ENCODE results near the gene CNTN1.

The CNTN1 gene

DNA sequence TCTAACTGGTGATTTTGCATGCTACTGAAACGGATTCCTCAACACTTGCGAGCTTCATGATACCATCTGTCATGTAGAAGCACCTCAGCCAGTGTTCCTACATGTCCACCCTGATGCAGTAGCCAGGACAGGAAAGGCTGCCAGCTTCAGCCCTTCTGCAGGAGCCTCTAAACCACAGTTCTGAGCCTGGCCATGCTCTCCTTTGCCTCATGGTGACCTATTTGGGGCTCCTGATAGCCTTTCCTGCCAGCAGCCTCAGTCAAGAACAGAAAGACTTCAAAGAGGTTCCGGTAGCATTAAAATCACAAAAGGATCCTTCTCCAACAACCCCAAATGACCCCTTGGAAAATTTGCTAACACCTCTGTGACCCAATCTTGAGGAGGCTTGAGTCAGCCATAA is 96.0 kb downstream of the CNTN1 start:
- no CpG with 5 or more reads among the region's 3 CpGs for WGBS (ENCODE audit: extremely low coverage, insufficient coverage, low lambda C conversion rate)
- Histone ChIP-seq H3K79me1 (ENCODE audit: low read length) (no peaks in the 10 kb centered on the region), H2AK5ac (ENCODE audit: low read length) (no peak overlapping the region), H3K4me1 (ENCODE audit: control insufficient read depth, low read depth, low read length) (no peaks in the 10 kb centered on the region), H2BK120ac (ENCODE audit: low read depth, low read length) (no peak overlapping the region), H3K4me2 (ENCODE audit: low read length) (no peak overlapping the region), H4K5ac (ENCODE audit: low read length) (no peak overlapping the region), H3K79me2 (ENCODE audit: control insufficient read depth, insufficient read depth, low read length) (no peaks in the 10 kb centered on the region), H2BK15ac (replicated peaks; ENCODE audit: low read depth) (no peak overlapping the region), H3K56ac (ENCODE audit: low read length) (no peak overlapping the region), H3K4ac (ENCODE audit: low read depth, low read length) (no peak overlapping the region), H3K4me3 (ENCODE audit: low read length) (no peak overlapping the region), H3K9ac (ENCODE audit: low read length) (no peak overlapping the region), H3K18ac (ENCODE audit: low read length) (no peak overlapping the region), H3K36me3 (ENCODE audit: control insufficient read depth, insufficient read depth, low read length) (no peaks in the 10 kb centered on the region), H3K27ac (ENCODE audit: low read depth, low read length) (no peak overlapping the region), H3K23ac (ENCODE audit: low read length) (no peak overlapping the region), H4K8ac (ENCODE audit: low read depth, low read length) (no peak overlapping the region), H3K27me3 (ENCODE audit: insufficient read depth, low read length, poor library complexity) (no peaks in the 10 kb centered on the region), H2BK5ac (ENCODE audit: low read length) (no peak overlapping the region)
- DNase-seq = peak; percentile 7

DNA sequence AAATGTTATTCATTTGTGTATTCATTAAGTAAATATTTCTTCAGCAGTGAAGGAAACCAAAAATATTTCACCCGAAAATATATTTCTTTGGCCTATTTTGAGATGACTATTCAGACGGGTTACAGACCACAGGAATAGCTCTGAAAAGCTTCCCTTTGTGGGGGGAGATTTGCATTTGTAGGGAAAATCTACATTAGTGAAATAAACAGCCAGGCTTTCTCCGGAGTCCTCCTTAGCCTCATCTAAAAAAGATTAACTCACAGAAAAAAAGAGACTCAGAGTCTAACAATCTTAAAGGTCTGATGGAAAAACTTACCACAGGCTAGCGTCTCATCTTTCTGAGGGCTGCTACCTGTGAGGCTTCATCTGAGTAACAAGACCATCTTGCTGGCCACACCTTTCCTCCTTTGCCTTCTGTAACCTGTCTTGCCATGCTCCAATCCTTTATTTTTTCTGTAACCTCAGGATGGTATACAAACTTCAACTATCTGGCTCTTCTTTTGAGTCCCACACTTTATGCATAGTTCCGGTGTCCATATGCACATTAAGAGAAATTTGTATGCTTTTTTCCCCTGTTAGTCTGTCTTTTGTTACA is 100.7 kb downstream of the CNTN1 start:
- H3K79me1 ChIP-seq (ENCODE audit: low read length) = no peaks in the 10 kb centered on the region
- no peak overlapping the region for H4K8ac ChIP-seq (ENCODE audit: low read depth, low read length)
- no peaks in the 10 kb centered on the region for H3K79me2 ChIP-seq (ENCODE audit: control insufficient read depth, insufficient read depth, low read length)
- H3K9ac ChIP-seq (ENCODE audit: low read length) = no peak overlapping the region
- no peak overlapping the region for H3K23ac ChIP-seq (ENCODE audit: low read length)
- H3K56ac ChIP-seq (ENCODE audit: low read length) = no peak overlapping the region
- no peak overlapping the region for H2AK5ac ChIP-seq (ENCODE audit: low read length)
- DNase-seq = no peak
- H2BK15ac ChIP-seq (replicated peaks; ENCODE audit: low read depth) = no peak overlapping the region
- no peak overlapping the region for H3K4me2 ChIP-seq (ENCODE audit: low read length)
- H3K27ac ChIP-seq (ENCODE audit: low read depth, low read length) = no peak overlapping the region
- no peak overlapping the region for H2BK5ac ChIP-seq (ENCODE audit: low read length)
- no peak overlapping the region for H2BK120ac ChIP-seq (ENCODE audit: low read depth, low read length)
- H3K18ac ChIP-seq (ENCODE audit: low read length) = no peak overlapping the region
- no peaks in the 10 kb centered on the region for H3K4me1 ChIP-seq (ENCODE audit: control insufficient read depth, low read depth, low read length)
- no peak overlapping the region for H4K5ac ChIP-seq (ENCODE audit: low read length)
- H3K4ac ChIP-seq (ENCODE audit: low read depth, low read length) = no peak overlapping the region
- H3K27me3 ChIP-seq (ENCODE audit: insufficient read depth, low read length, poor library complexity) = no peaks in the 10 kb centered on the region
- no peak overlapping the region for H3K4me3 ChIP-seq (ENCODE audit: low read length)
- H3K36me3 ChIP-seq (ENCODE audit: control insufficient read depth, insufficient read depth, low read length) = no peaks in the 10 kb centered on the region
- WGBS (ENCODE audit: extremely low coverage, insufficient coverage, low lambda C conversion rate) = no CpG with 5 or more reads among the region's 5 CpGs

DNA sequence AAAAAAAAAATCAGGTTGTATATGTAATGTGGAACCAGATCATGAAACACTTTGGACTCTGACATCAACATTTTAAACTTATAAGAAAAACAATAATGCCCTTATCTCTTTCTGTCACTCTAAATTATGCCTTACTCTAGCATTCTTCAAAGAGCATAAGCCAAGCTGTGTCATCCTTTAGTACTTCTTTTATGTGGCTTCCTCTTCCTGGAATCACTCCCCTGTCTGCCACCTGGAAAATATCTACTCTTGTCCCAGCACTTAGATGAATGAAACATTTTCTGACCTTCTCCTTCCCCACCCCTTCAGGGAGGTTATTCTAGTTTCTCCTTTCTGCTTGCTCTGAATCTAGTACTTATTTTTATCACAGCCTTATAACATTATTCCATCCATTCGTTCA is 101.2 kb downstream of the CNTN1 start:
- no peak for DNase-seq
- no peak overlapping the region for H3K23ac ChIP-seq (ENCODE audit: low read length)
- H3K36me3 ChIP-seq (ENCODE audit: control insufficient read depth, insufficient read depth, low read length) = no peaks in the 10 kb centered on the region
- no peaks in the 10 kb centered on the region for H3K27me3 ChIP-seq (ENCODE audit: insufficient read depth, low read length, poor library complexity)
- WGBS (ENCODE audit: extremely low coverage, insufficient coverage, low lambda C conversion rate) = 100% methylated on average over 1 of the region's 1 CpG
- H4K8ac ChIP-seq (ENCODE audit: low read depth, low read length) = no peak overlapping the region
- no peaks in the 10 kb centered on the region for H3K4me1 ChIP-seq (ENCODE audit: control insufficient read depth, low read depth, low read length)
- H3K27ac ChIP-seq (ENCODE audit: low read depth, low read length) = no peak overlapping the region
- H3K4me2 ChIP-seq (ENCODE audit: low read length) = no peak overlapping the region
- no peak overlapping the region for H3K4me3 ChIP-seq (ENCODE audit: low read length)
- no peak overlapping the region for H2BK15ac ChIP-seq (replicated peaks; ENCODE audit: low read depth)
- no peak overlapping the region for H3K18ac ChIP-seq (ENCODE audit: low read length)
- H3K4ac ChIP-seq (ENCODE audit: low read depth, low read length) = no peak overlapping the region
- H3K56ac ChIP-seq (ENCODE audit: low read length) = no peak overlapping the region
- no peak overlapping the region for H3K9ac ChIP-seq (ENCODE audit: low read length)
- no peak overlapping the region for H2BK120ac ChIP-seq (ENCODE audit: low read depth, low read length)
- no peak overlapping the region for H4K5ac ChIP-seq (ENCODE audit: low read length)
- H2AK5ac ChIP-seq (ENCODE audit: low read length) = no peak overlapping the region
- H3K79me1 ChIP-seq (ENCODE audit: low read length) = no peaks in the 10 kb centered on the region
- H3K79me2 ChIP-seq (ENCODE audit: control insufficient read depth, insufficient read depth, low read length) = no peaks in the 10 kb centered on the region
- H2BK5ac ChIP-seq (ENCODE audit: low read length) = no peak overlapping the region

DNA sequence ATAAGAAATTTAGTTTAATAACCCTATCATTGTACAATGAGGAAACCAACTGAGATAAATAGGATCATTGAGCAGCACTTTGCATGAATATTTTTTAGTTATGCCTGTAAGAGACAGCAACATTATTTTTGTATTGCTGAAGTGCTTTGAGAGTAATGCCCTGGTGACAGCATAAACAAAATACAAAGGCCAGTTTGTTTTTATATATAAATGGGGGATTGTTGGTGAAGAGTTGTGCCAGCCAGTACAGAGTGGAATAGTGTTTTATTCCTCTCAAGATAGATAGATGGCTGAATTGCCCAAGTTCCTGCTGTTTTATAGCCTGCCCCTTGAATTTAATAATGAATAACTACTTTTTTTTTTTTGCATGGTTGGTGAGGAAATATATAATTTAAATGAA is 101.8 kb downstream of the CNTN1 start:
- Histone ChIP-seq H2AK5ac (ENCODE audit: low read length) (no peak overlapping the region), H3K4me3 (ENCODE audit: low read length) (no peak overlapping the region), H4K8ac (ENCODE audit: low read depth, low read length) (no peak overlapping the region), H3K27ac (ENCODE audit: low read depth, low read length) (no peak overlapping the region), H3K56ac (ENCODE audit: low read length) (no peak overlapping the region), H2BK15ac (replicated peaks; ENCODE audit: low read depth) (no peak overlapping the region), H3K79me1 (ENCODE audit: low read length) (no peaks in the 10 kb centered on the region), H3K18ac (ENCODE audit: low read length) (no peak overlapping the region), H3K36me3 (ENCODE audit: control insufficient read depth, insufficient read depth, low read length) (no peaks in the 10 kb centered on the region), H3K23ac (ENCODE audit: low read length) (no peak overlapping the region), H3K9ac (ENCODE audit: low read length) (no peak overlapping the region), H3K4me2 (ENCODE audit: low read length) (no peak overlapping the region), H3K27me3 (ENCODE audit: insufficient read depth, low read length, poor library complexity) (no peaks in the 10 kb centered on the region), H4K5ac (ENCODE audit: low read length) (no peak overlapping the region), H3K79me2 (ENCODE audit: control insufficient read depth, insufficient read depth, low read length) (no peaks in the 10 kb centered on the region), H3K4me1 (ENCODE audit: control insufficient read depth, low read depth, low read length) (no peaks in the 10 kb centered on the region), H3K4ac (ENCODE audit: low read depth, low read length) (no peak overlapping the region), H2BK120ac (ENCODE audit: low read depth, low read length) (no peak overlapping the region), H2BK5ac (ENCODE audit: low read length) (no peak overlapping the region)
- DNase-seq = no peak

DNA sequence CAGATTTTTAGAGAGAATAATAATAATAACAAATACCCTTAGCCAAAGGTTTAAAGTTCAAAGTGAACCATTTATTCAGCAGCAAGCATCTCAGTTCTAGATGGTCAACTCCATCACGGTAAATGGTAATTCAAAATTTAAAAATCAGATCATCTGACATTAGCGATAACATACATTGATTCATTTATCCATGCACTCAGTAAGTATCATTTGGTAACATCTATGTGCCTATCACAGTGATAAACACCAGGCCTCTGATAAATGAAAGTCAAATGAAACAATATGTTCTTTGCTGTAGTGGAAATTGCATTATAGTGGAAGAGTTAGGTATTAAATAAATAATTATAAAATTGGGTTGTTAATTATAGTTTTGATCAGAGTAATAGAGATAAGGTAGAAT is 108.8 kb downstream of the CNTN1 start:
- no peak overlapping the region for H2BK120ac ChIP-seq (ENCODE audit: low read depth, low read length)
- H3K9ac ChIP-seq (ENCODE audit: low read length) = no peak overlapping the region
- no peaks in the 10 kb centered on the region for H3K36me3 ChIP-seq (ENCODE audit: control insufficient read depth, insufficient read depth, low read length)
- H2BK15ac ChIP-seq (replicated peaks; ENCODE audit: low read depth) = no peak overlapping the region
- DNase-seq = no peak
- no peaks in the 10 kb centered on the region for H3K27me3 ChIP-seq (ENCODE audit: insufficient read depth, low read length, poor library complexity)
- no peak overlapping the region for H3K27ac ChIP-seq (ENCODE audit: low read depth, low read length)
- no peak overlapping the region for H3K23ac ChIP-seq (ENCODE audit: low read length)
- H3K4me1 ChIP-seq (ENCODE audit: control insufficient read depth, low read depth, low read length) = no peaks in the 10 kb centered on the region
- no CpG with 5 or more reads among the region's 2 CpGs for WGBS (ENCODE audit: extremely low coverage, insufficient coverage, low lambda C conversion rate)
- no peak overlapping the region for H3K4me3 ChIP-seq (ENCODE audit: low read length)
- H3K4ac ChIP-seq (ENCODE audit: low read depth, low read length) = no peak overlapping the region
- H4K8ac ChIP-seq (ENCODE audit: low read depth, low read length) = no peak overlapping the region
- no peak overlapping the region for H3K56ac ChIP-seq (ENCODE audit: low read length)
- no peak overlapping the region for H4K5ac ChIP-seq (ENCODE audit: low read length)
- no peak overlapping the region for H2AK5ac ChIP-seq (ENCODE audit: low read length)
- no peak overlapping the region for H3K18ac ChIP-seq (ENCODE audit: low read length)
- H3K4me2 ChIP-seq (ENCODE audit: low read length) = no peak overlapping the region
- no peaks in the 10 kb centered on the region for H3K79me1 ChIP-seq (ENCODE audit: low read length)
- no peaks in the 10 kb centered on the region for H3K79me2 ChIP-seq (ENCODE audit: control insufficient read depth, insufficient read depth, low read length)
- no peak overlapping the region for H2BK5ac ChIP-seq (ENCODE audit: low read length)

DNA sequence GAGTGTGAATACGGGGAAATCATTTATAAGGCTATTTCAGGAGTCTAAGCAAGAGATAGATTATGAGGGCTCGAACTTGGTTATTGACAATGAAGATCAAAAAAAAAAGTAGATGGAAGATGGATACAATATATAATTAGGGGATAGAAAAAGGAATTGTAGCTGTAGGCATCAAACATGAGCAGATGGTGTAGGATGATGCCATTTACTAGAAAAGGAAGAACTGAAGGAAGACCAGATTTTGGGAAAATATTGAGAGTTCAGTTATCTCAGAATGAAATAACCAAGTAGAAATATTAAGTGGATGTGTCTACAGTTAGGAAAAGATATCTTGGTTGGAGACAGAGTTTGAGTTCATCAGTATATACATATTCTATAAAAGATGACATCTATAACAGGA is 109.6 kb downstream of the CNTN1 start:
- no CpG with 5 or more reads among the region's 2 CpGs for WGBS (ENCODE audit: extremely low coverage, insufficient coverage, low lambda C conversion rate)

More for the DNA sequence above, 109.6 kb downstream of the CNTN1 start:
- H3K4ac ChIP-seq (ENCODE audit: low read depth, low read length) = no peak overlapping the region
- no peaks in the 10 kb centered on the region for H3K4me1 ChIP-seq (ENCODE audit: control insufficient read depth, low read depth, low read length)
- no peak overlapping the region for H3K18ac ChIP-seq (ENCODE audit: low read length)
- H2BK15ac ChIP-seq (replicated peaks; ENCODE audit: low read depth) = no peak overlapping the region
- no peaks in the 10 kb centered on the region for H3K79me1 ChIP-seq (ENCODE audit: low read length)
- no peak overlapping the region for H3K4me2 ChIP-seq (ENCODE audit: low read length)
- no peak overlapping the region for H4K5ac ChIP-seq (ENCODE audit: low read length)
- H3K56ac ChIP-seq (ENCODE audit: low read length) = no peak overlapping the region
- no peak overlapping the region for H2AK5ac ChIP-seq (ENCODE audit: low read length)
- no peak overlapping the region for H3K4me3 ChIP-seq (ENCODE audit: low read length)
- no peak overlapping the region for H3K23ac ChIP-seq (ENCODE audit: low read length)
- H3K27me3 ChIP-seq (ENCODE audit: insufficient read depth, low read length, poor library complexity) = no peaks in the 10 kb centered on the region
- H3K36me3 ChIP-seq (ENCODE audit: control insufficient read depth, insufficient read depth, low read length) = no peaks in the 10 kb centered on the region
- H4K8ac ChIP-seq (ENCODE audit: low read depth, low read length) = no peak overlapping the region
- no peak overlapping the region for H3K27ac ChIP-seq (ENCODE audit: low read depth, low read length)
- H3K79me2 ChIP-seq (ENCODE audit: control insufficient read depth, insufficient read depth, low read length) = no peaks in the 10 kb centered on the region
- no peak overlapping the region for H2BK120ac ChIP-seq (ENCODE audit: low read depth, low read length)
- no peak for DNase-seq
- H3K9ac ChIP-seq (ENCODE audit: low read length) = no peak overlapping the region
- no peak overlapping the region for H2BK5ac ChIP-seq (ENCODE audit: low read length)
